GM19468 (cell line): ENCODE data around the gene AP1G2.
"Not testable (repeated sequence)": the region's sequence is repeated elsewhere in the genome, so short reads cannot be mapped to it uniquely, and the experiment has no call there.

Experiments
- ATAC-seq: cut with Tn5 transposase; IDR thresholded peaks from one replicate; pipeline ENCODE4 v1.9.1; 2021; ENCODE audit warnings: mild to moderate bottlenecking, moderate library complexity, moderate number of reproducible peaks; ENCODE audit not compliant: unreplicated experiment; ENCODE audit errors: extremely low read depth

AP1G2 gene

GRCh38 chr14:23600806-23601205 lies 33.2 kb upstream of the AP1G2 start:
- ATAC-seq: no peak

- no peak for ATAC-seq
Observed at GRCh38 chr14:23600322-23600707, 32.7 kb upstream of the AP1G2 start.

GRCh38 chr14:23594191-23594590 lies 26.6 kb upstream of the AP1G2 start:
- ATAC-seq: not testable (repeated sequence)

- no peak for ATAC-seq
Observed at GRCh38 chr14:23590198-23590597, 22.6 kb upstream of the AP1G2 start.

- no peak for ATAC-seq
Observed at GRCh38 chr14:23589606-23590005, 22.0 kb upstream of the AP1G2 start.

- no peak for ATAC-seq
Observed at GRCh38 chr14:23588884-23589598, 21.4 kb upstream of the AP1G2 start.

- not testable (repeated sequence) for ATAC-seq
Observed at GRCh38 chr14:23584527-23585203, 17.1 kb upstream of the AP1G2 start.

- ATAC-seq: not testable (repeated sequence)
Observed at GRCh38 chr14:23583761-23584526, 16.4 kb upstream of the AP1G2 start.

- no peak for ATAC-seq
Observed at GRCh38 chr14:23582906-23583760, 15.5 kb upstream of the AP1G2 start.

GRCh38 chr14:23580948-23581281 lies 13.3 kb upstream of the AP1G2 start:
- no peak for ATAC-seq

GRCh38 chr14:23580152-23580926 lies 12.7 kb upstream of the AP1G2 start:
- ATAC-seq: no peak

GRCh38 chr14:23579739-23580138 lies 12.1 kb upstream of the AP1G2 start:
- no peak for ATAC-seq

GRCh38 chr14:23579311-23579630 lies 11.7 kb upstream of the AP1G2 start:
- no peak for ATAC-seq

- ATAC-seq: no peak
Observed at GRCh38 chr14:23578560-23579310, 11.1 kb upstream of the AP1G2 start, which contains the start of gene JPH4. TSS of gene JPH4 (minus strand) at chr14:23578790. CDS start at chr14:23577453, 1,337 bp downstream.

- ATAC-seq: no peak
Observed at GRCh38 chr14:23577710-23578392, 10.3 kb upstream of the AP1G2 start.

- no peak for ATAC-seq
Observed at GRCh38 chr14:23577004-23577681, 9.6 kb upstream of the AP1G2 start.

GRCh38 chr14:23573384-23574015 lies 5.9 kb upstream of the AP1G2 start:
- no peak for ATAC-seq
